Ovary (tissue), 9 donors: Measurements from ENCODE around the gene BHLHE41. TPM values are rescaled to one million over a fixed set of nuclear protein-coding genes. Genes with fewer than 3 reads are reported as not detected.

Source experiments
- DNase-seq, 5 donors: peaks; one replicate each; pipeline ENCODE4 v3.0.0-alpha.2; 2019 to 2020
- H3K27ac ChIP-seq, 2 donors: fragments of 200-600 bp; one replicate each; pipeline versions ENCODE4 v1.5.1 to v1.8.0; 2019 to 2022
- H3K27me3 ChIP-seq: fragments of 200-600 bp; one replicate; pipeline ENCODE4 v1.8.0; 2022
- H3K36me3 ChIP-seq: fragments of 200-600 bp; sonication (generic); one replicate; pipeline ENCODE4 v1.5.1; 2019
- H3K4me1 ChIP-seq: one replicate; pipeline ENCODE4 v1.8.1; 2013; ENCODE audit warnings: mild to moderate bottlenecking, moderate library complexity; ENCODE audit not compliant: insufficient read depth
- H3K4me3 ChIP-seq: fragments of 200-600 bp; sonication (generic); one replicate; pipeline ENCODE4 v1.5.1; 2017
- H3K9me3 ChIP-seq, 2 donors: fragments of 200-600 bp in 1 of 2; sonication (generic) in 1 of 2; one replicate each; pipeline versions ENCODE4 v1.5.1 to v1.8.1; 2013 to 2019; ENCODE audit warnings: mild to moderate bottlenecking in 1 of 2, moderate library complexity in 1 of 2
- EP300 ChIP-seq: sonication (generic); formaldehyde crosslinking; IDR thresholded peaks from one replicate; pipeline ENCODE4 v1.6.1; 2017; ENCODE audit warnings: antibody characterized with exemption
- POLR2A ChIP-seq: fragments of 450-650 bp; IDR thresholded peaks from one replicate; pipeline ENCODE4 v1.6.1; 2017; ENCODE audit warnings: antibody characterized with exemption, mild to moderate bottlenecking, moderate library complexity
- whole genome bisulfite sequencing, 3 donors: extraction: QIAGEN DNeasy Blood & Tissue Kit in 1 of 3; methylation state at CpG; one replicate each; pipeline versions ENCODE4 v1.1.5 to v1.1.7; 2013 to 2017; 5-methylcytosine and 5-hydroxymethylcytosine counted together
- intact Hi-C, 4 donors: fragments of 100-400 bp; cut with DNase I; formaldehyde crosslinking; loops; one replicate each; pipeline versions ENCODE4 v1.11.0 to v1.15.1; 2022 to 2023
- polyA plus RNA-seq, 2 donors: library from polyadenylated mRNA; stranded (reverse); fragments of 200-250 nt in 1 of 2; fragments of 350-450 nt in 1 of 2; fragmentation: Illumina TruSeq in 1 of 2; extraction: RNeasy Lipid Tissue Mini Kit (QIAGEN cat#74804) in 1 of 2; gene quantifications; one replicate each; pipeline ENCODE4 v1.2.3, GENCODE V29; 2013 to 2014
- total RNA-seq, 7 donors: library from RNA; depleted of rRNA in 2 of 7; stranded (reverse); fragments of >200 nt in 2 of 7; fragmentation: NEBNext Ultra II Directional in 3 of 7; extraction: Animal tissue kit (Norgen Biotek cat#: 25700) in 3 of 7; gene quantifications; one replicate each; pipeline versions ENCODE4 v1.1.0 to v1.2.4, GENCODE V29; 2016 to 2023
- TF ChIP-seq, protein P1 (sequence below), 3 donors: fragments of 450-650 bp in 2 of 3; fragments of 200-600 bp in 1 of 3; IDR thresholded peaks; one replicate each; pipeline versions ENCODE4 v1.5.1 to v1.8.0; 2016 to 2022; ENCODE audit warnings: antibody characterized with exemption in 3 of 3, mild to moderate bottlenecking in 1 of 3
- donor health status: DM: no; HTN: no; CAD: no; lungs with moderate emphysema.
- donor health status: DM: no; HTN: no; CAD: no.
- donor health status: Bipolar disorder and iron deficiency.
- donor health status: DM: yes; HTN: yes; CAD: no.
- donor health status: DM: no; HTN: no; CAD: no.
- donor health status: DM: yes; HTN: yes; CAD: no.

Gene BHLHE41
- total and polyA plus RNA-seq, 9 donors = 4.2 to 42.8 (median 27.4) TPM

DNA sequence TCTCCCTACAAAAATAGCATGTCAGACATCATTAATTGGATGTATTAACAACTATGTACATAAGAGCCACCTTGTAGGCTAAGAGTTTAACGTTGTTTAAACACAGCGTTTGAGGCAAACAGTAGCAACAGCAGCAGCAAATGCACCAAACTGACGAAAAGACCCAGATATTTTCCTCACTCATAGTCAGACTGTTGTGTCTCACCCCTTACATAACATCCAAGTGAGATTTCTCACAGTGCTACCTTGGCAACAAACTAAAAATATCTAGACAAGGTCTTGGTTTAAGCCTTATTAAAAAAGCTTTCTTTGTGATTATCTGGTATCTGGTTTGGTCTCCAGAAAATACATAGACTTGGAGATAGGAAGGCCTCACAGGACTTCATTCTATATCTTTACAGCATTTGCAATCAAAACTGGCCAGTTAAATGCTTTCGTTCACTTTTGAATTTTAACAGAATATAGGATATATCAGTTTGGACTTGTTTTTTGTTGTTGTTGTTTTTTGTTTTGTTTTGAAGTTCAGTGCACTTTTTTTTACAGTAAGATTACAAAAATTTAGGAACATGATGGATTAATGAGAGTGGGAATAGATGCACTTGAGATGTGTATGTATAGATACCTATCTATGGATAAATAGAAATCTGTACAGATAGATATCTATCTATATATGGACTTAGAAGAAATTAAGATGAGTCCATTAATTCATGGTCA, 4.1 kb downstream of the BHLHE41 start:
- 48 to 71% (median 50%) methylated on average over 4 of the region's 4 CpGs for WGBS, 3 donors
- Histone ChIP-seq H3K27me3 (no peaks in the 10 kb centered on the region), H3K36me3 (no peaks in the 10 kb centered on the region), H3K4me3 (no peak overlapping the region), H3K9me3 (no peaks in the 10 kb centered on the region), H3K4me1 (peaks cover 5% of the 10 kb centered on the region), H3K27ac (peak overlapping the region in 1 of 2 donors; percentile 94)
- TF ChIP-seq, protein P1, sequence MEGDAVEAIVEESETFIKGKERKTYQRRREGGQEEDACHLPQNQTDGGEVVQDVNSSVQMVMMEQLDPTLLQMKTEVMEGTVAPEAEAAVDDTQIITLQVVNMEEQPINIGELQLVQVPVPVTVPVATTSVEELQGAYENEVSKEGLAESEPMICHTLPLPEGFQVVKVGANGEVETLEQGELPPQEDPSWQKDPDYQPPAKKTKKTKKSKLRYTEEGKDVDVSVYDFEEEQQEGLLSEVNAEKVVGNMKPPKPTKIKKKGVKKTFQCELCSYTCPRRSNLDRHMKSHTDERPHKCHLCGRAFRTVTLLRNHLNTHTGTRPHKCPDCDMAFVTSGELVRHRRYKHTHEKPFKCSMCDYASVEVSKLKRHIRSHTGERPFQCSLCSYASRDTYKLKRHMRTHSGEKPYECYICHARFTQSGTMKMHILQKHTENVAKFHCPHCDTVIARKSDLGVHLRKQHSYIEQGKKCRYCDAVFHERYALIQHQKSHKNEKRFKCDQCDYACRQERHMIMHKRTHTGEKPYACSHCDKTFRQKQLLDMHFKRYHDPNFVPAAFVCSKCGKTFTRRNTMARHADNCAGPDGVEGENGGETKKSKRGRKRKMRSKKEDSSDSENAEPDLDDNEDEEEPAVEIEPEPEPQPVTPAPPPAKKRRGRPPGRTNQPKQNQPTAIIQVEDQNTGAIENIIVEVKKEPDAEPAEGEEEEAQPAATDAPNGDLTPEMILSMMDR (IDR thresholded peaks at IDR 0.05) = no peak
- TF ChIP-seq POLR2A = no peak
- TF ChIP-seq EP300 = no peak
- intact Hi-C loops = loop anchor here in 2 of 4 donors (10.0 kb wide), 3 partner anchors 74 to 894 kb away; partner anchors contain the start of genes SSPN (in 1 of the 2) and TM7SF3 (in 1 of the 2)
- no peak for DNase-seq

DNA sequence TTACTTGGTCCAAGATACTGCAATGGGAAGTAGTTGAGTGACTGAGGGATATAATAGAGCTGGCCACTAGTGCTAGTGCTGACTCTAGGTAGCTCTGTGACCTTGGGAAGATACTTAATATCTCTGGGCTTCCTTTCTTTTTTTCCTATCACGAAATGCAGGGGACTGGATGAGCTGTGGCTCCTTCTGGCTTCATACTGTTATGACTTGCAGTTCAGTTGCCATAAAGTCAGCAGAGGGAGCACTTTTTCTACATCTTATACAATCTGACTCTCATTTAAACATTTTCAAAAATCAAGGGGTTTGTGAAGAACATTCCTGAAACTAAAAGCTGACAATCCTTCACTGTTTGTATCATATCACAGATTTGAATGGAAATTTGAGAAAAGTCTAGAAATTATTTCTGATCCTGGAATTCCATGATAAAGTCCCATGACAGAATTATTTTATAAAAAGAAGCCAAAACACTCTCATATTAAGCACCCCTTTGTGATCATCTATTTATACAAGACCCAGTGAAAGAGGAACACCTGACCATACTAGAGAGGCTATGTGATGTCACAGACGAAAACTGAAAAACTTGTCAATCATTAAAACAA, 5.3 kb downstream of the BHLHE41 start:
- 13 to 21% (median 13%) methylated on average over 2 of the region's 2 CpGs for WGBS, 3 donors
- DNase-seq = no peak
- Histone ChIP-seq H3K27ac (peak overlapping the region in 1 of 2 donors; percentile 94), H3K9me3 (no peaks in the 10 kb centered on the region), H3K36me3 (no peaks in the 10 kb centered on the region), H3K27me3 (no peaks in the 10 kb centered on the region), H3K4me1 (peaks cover 3% of the 10 kb centered on the region), H3K4me3 (no peak overlapping the region)
- intact Hi-C loops = loop anchor here in 1 of 4 donors (10.0 kb wide), 1 partner anchor 535 kb away; no protein-coding TSS in a partner anchor
- TF ChIP-seq, protein P1 (IDR thresholded peaks at IDR 0.05) = peak; percentile 4 to 58 (median 51)
- TF ChIP-seq POLR2A (no peak), EP300 (no peak)

DNA sequence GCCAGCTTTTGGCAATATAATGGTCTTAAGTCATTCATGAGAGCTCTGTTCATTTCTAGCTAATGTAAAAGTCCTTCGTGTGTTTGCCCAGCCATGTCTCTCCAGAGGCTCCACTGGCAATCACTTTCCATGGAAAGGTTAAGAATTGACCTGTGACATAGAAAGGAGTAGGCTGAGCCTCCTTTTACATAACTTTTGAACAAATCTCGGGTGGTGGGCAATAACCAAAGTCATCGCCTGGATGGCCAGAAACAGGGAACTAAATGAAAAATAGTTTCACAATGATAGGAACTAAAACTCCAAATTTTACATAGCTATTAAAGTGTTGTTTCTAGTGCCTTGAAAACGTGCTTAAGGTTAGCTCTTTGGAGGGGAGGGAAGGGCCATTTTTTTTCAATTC, 6.5 kb downstream of the BHLHE41 start:
- intact Hi-C loops = loop anchor here in 1 of 4 donors (10.0 kb wide), 1 partner anchor 536 kb away; no protein-coding TSS in a partner anchor
- DNase-seq = no peak
- no peaks in the 10 kb centered on the region for H3K36me3 ChIP-seq
- TF ChIP-seq POLR2A = no peak
- no peak for TF ChIP-seq EP300
- TF ChIP-seq, protein P1 (IDR thresholded peaks at IDR 0.05) = no peak
- peak overlapping the region in 1 of 2 donors; percentile 9 for H3K27ac ChIP-seq
- H3K9me3 ChIP-seq = no peaks in the 10 kb centered on the region
- 85 to 88% (median 85%) methylated on average over 4 of the region's 4 CpGs for WGBS, 3 donors
- no peaks in the 10 kb centered on the region for H3K4me1 ChIP-seq
- no peak overlapping the region for H3K4me3 ChIP-seq
- H3K27me3 ChIP-seq = no peaks in the 10 kb centered on the region

DNA sequence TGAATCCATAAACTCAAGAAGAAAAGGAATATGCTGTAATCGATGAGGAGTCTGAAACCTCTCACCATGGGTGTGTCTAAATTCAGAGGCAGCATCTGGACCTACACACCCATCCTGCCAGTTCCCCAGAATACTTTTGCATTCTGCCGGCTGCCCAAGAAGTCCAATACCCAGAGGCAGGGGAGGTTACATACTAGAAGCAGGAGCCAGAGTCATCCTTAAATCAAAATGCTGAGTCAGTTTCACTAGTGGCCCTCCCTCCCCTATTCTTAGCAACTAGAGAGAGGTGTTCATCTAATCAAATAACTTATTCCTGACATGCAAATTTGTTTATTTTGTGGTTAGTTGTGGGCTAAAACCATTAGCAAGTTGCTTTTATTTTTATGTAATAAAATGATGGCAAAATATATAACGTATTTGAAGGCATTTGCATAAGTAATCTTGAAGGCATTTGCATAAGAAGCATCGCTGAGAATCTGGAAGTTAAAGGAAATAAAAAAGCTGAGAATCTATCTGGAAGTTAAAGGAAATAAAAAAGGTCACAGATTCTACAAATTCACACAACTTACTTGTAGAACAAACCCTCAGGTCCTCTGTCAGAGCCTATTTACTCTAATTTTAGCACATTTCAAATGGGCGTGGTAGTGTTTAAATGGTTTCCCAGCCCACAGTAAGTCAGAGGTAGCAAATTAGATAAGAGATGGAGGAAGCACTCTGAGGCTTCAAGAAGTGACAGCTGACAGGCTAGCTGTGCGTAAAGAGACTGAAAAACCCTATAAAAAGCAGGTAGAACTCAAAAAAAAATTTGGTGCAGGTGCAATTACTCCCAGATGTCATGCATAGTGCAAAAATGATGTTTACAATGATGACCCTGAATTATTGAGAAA, 7.8 kb downstream of the BHLHE41 start:
- 70 to 72% (median 70%) methylated on average over 6 of the region's 6 CpGs for WGBS, 3 donors
- H3K4me1 ChIP-seq = no peaks in the 10 kb centered on the region
- intact Hi-C loops = loop anchor here in 1 of 4 donors (10.0 kb wide), 1 partner anchor 538 kb away; no protein-coding TSS in a partner anchor

More for the DNA sequence above, 7.8 kb downstream of the BHLHE41 start:
- H3K27me3 ChIP-seq = no peaks in the 10 kb centered on the region
- H3K9me3 ChIP-seq = no peaks in the 10 kb centered on the region
- DNase-seq = no peak
- TF ChIP-seq POLR2A = no peak
- TF ChIP-seq, protein P1 (IDR thresholded peaks at IDR 0.05) = no peak
- H3K36me3 ChIP-seq = no peaks in the 10 kb centered on the region
- no peak overlapping the region for H3K4me3 ChIP-seq
- no peak overlapping the region for H3K27ac ChIP-seq
